ENCODE measurements around the gene ADGRG6.
"Not testable (repeated sequence)": the region's sequence is repeated elsewhere in the genome, so short reads cannot be mapped to it uniquely, and the experiment has no call there.

The ADGRG6 gene

GRCh38 chr6:142429195-142429594, 127.4 kb downstream of the ADGRG6 start:
- no peak overlapping the region for H3K27ac ChIP-seq

DNA sequence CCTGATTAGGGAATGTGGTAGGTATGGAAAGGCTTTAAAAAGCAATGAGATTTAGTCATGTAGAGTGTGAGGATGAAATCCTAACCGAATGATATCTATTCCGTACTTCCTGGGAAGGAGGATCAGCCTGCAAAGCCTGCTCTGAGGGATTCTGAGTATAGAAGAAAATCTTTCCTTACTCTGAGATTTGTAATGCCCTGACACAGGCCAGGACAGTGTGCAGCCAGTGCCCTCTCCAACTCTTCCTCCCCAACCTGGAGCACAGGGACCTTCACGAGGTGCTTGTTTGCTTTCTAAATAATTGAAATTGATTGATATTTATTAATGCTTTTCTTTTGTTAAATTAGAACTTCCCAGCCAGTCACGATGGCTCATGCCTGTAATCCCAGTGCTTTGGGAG, 131.6 kb downstream of the ADGRG6 start:
- DNase-seq (ENCODE audit: low read depth, low spot score), result no peak
- no peak overlapping the region for H3K27ac ChIP-seq

More at GRCh38 chr6:142429195-142429594, 127.4 kb downstream of the ADGRG6 start:
- no peak for DNase-seq (ENCODE audit: low read depth, low spot score)

DNA sequence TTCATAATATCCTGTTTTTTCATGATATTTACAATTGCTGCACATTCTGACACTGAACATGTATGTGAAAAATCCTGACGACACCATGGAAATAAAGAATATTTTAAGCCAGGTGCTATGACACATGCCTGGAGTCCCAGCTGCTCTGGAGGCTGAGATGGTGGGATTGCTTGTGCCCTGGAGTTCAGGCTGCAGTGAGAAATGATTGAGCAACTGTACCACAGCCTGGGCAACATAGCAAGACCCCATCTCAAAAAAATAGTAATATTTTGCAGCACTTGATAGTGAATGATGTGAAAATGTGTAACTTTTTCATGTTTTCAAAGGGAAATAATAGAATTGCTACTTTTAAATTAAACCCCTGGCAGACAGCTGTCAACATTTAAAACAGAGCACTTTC, 137.1 kb downstream of the ADGRG6 start:
- H3K27ac ChIP-seq, result no peak overlapping the region
- DNase-seq (ENCODE audit: low read depth, low spot score), result no peak

- H3K27ac ChIP-seq, result no peak overlapping the region
- no peak for DNase-seq (ENCODE audit: low read depth, low spot score)
Observed at GRCh38 chr6:142440600-142441293, 138.9 kb downstream of the ADGRG6 start.

DNA sequence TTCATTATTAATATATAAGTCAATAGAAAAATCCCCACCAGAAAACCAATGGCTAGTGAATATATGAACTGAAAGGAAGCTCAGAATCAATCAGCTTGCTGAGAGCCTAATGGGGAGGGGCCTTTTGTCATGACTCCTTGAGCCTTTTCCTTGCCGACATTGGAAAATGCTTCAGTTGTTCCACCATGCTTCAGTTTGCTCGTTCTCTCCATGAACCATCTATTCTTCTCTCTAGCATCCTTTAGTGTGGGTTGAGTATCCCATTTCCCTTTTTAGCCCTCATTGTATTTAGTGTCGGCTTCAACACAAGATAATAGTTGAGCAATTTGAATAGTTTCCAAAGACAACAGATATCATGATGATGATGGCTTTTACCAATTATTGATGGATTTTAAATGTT, 139.9 kb downstream of the ADGRG6 start:
- no peak overlapping the region for H3K27ac ChIP-seq
- no peak for DNase-seq (ENCODE audit: low read depth, low spot score)

DNA sequence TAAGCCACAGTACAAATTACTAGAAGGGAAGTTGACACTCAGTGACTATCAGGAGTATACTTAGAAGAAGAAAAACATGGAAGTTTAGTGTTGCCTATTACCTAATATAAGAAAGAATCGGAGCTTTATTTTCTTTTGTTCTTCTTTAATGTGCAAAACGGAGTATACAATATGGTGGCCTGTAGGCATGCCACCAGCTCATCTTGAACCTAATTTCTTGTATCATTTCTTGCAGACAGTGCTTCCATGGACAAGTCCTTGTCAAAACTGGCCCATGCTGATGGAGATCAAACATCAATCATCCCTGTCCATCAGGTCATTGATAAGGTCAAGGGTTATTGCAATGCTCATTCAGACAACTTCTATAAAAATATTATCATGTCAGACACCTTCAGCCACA, 141.3 kb downstream of the ADGRG6 start:
- DNase-seq (ENCODE audit: low read depth, low spot score), result no peak
- no peak overlapping the region for H3K27ac ChIP-seq

- H3K27ac ChIP-seq, result no peak overlapping the region
- no peak for DNase-seq (ENCODE audit: low read depth, low spot score)
Observed at GRCh38 chr6:142443532-142443931, 141.7 kb downstream of the ADGRG6 start.

DNA sequence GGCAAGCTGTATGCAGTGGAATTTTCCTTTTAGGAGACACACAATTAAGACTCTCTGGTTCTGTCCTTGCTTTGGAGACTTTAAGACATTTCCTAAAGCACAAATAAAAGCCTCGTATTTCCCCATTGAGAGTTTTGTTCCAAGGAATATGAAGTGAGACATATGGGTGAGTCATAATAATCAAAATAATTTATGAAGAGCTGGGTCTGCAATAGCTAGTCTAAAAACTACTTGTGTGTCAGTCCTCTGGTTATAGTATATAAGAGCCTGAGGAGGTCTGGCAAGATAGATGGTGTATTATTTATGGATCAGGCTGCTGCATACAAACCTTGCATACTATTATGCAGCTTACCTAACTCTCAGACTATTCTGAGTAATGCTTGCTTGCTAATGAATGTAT, 142.6 kb downstream of the ADGRG6 start:
- no peak overlapping the region for H3K27ac ChIP-seq
- no peak for DNase-seq (ENCODE audit: low read depth, low spot score)

- no peak for DNase-seq (ENCODE audit: low read depth, low spot score)
- no peak overlapping the region for H3K27ac ChIP-seq
Observed at GRCh38 chr6:142444881-142445301, 143.1 kb downstream of the ADGRG6 start.

DNA sequence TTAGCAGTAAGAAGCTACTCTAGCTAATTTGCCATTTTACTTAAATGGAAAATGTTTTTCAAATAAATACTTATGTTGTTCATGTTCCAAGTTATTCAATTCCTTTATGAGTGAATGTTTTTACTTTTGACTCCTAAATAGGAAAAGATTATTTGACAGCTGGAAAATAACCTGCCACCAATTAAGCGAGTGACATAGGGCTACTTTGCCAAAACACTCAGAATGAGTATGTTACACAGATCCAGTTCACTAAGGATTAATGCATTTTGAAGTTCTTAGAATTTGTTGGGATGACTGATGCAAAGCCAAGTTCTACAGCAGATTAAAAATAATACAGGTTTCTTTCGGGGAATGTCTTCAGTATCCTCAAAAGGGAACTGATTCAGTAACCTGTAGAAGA, 144.4 kb downstream of the ADGRG6 start:
- DNase-seq (ENCODE audit: low read depth, low spot score), result no peak

DNA sequence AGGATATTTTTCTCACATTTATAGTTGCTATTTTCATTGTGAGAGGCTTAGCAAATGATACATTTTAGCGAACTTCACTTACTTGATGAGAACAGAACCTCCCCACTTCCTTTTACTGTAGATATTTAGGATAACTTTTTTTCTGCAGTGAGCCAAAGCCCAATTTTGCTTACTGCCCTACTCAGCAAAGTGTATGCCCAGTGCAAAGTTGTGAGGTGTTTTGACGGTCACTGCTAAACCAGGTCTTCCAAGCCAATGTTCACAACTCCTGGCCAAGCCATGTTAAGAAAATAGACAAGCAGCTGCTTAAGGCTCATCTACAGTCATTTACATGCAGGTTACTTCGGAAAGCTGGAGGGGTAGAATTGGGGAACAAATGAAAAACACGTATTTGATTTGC, 144.8 kb downstream of the ADGRG6 start:
- no peak overlapping the region for H3K27ac ChIP-seq
- DNase-seq (ENCODE audit: low read depth, low spot score), result no peak

More for the DNA sequence above, 144.4 kb downstream of the ADGRG6 start:
- no peak overlapping the region for H3K27ac ChIP-seq

- no peak for DNase-seq (ENCODE audit: low read depth, low spot score)
Observed at GRCh38 chr6:142448091-142448729, 146.4 kb downstream of the ADGRG6 start.

DNA sequence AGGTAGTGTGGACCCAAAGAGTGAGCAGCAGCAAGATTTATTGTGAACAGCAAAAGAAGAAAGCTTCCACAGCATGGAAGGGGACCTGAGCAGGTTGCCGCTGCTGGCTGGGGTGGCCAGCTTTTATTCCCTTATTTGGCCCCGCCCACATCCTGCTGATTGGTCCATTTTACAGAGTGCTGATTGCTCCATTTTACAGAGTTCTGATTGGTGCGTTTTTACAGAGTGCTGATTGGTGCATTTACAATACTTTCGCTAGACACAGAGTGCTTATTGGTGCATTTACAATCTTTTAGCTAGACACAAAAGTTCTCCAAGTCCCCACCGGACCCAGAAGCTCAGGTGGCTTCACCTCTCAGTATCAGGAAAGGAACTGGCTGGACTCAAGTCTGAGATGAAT, 149.0 kb downstream of the ADGRG6 start:
- not testable (repeated sequence) for DNase-seq (ENCODE audit: low read depth, low spot score); H3K27ac ChIP-seq

More at GRCh38 chr6:142448091-142448729, 146.4 kb downstream of the ADGRG6 start:
- no peak overlapping the region for H3K27ac ChIP-seq

DNA sequence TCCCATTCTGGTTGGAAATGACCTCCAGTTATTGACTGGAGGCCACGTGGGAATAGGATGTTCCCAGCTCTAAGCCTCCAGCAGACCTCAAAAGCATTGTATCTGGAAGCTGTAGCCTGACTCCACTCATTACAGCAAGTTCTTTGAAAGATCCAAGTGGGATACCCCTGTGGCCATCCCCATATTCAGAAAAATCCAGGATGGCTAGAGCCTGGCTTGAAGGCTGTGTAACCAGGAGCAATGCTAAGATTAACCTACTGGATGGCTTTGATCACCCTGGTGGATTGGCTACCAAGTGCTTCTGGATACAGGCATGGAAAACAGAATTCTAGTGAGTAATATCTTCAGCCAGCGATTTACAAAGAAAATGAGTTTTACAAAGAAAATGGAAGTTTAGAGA, 151.2 kb downstream of the ADGRG6 start:
- no peak for DNase-seq (ENCODE audit: low read depth, low spot score)
- H3K27ac ChIP-seq, result no peak overlapping the region

GRCh38 chr6:142454196-142454595, 152.4 kb downstream of the ADGRG6 start:
- not testable (repeated sequence) for H3K27ac ChIP-seq; DNase-seq (ENCODE audit: low read depth, low spot score)

DNA sequence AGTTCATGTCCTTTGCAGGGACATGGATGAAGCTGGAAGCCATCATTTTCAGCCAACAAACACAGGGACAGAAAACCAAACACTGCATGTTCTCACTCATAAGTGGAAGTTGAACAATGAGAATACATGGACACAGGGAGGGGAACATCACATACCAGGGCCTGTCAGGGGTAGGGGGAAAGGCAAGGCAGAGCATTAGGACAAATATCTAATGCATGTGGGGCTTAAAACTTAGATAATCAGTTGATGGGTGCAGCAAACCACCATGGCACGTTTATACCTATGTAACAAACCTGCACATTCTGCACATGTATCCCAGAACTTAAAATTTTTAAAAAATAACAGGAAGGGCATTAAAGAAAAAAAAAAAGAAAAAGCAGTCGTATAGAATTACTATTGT, 153.0 kb downstream of the ADGRG6 start:
- not testable (repeated sequence) for H3K27ac ChIP-seq; DNase-seq (ENCODE audit: low read depth, low spot score)

DNA sequence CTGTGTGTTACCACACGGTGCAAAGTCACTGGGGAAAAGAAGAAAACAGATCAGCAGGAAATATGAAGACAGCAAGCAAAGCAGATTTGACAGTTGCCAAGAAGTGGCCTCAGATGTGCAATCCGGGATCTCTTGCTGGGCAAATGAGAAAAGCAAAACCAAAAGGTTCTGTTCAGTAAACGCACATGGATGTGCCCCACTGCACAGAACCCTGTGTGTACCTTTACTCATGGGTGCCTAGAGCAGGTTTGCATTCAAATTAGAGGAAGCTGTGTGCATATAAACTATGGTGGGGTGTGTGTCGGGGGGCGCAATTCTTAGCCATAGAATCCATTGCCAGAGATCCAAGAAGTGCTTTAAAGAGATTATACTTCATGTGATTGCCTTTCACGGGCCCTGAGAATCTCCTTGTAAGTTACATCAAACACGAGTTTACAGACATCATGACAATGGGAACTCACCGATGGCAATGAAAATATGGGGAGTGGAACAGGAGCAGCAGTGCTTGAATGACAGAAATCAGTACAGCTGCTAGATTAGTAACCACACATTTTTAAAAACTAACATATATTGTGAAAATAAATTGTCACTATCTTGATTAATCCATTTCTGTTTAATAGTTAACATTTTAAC, 154.3 kb downstream of the ADGRG6 start:
- no peak for DNase-seq (ENCODE audit: low read depth, low spot score)
- H3K27ac ChIP-seq, result no peak overlapping the region

- DNase-seq (ENCODE audit: low read depth, low spot score), result no peak
- no peak overlapping the region for H3K27ac ChIP-seq
Observed at GRCh38 chr6:142457638-142458406, 156.0 kb downstream of the ADGRG6 start.

GRCh38 chr6:142458836-142459235, 157.0 kb downstream of the ADGRG6 start:
- no peak for DNase-seq (ENCODE audit: low read depth, low spot score)
- no peak overlapping the region for H3K27ac ChIP-seq

DNA sequence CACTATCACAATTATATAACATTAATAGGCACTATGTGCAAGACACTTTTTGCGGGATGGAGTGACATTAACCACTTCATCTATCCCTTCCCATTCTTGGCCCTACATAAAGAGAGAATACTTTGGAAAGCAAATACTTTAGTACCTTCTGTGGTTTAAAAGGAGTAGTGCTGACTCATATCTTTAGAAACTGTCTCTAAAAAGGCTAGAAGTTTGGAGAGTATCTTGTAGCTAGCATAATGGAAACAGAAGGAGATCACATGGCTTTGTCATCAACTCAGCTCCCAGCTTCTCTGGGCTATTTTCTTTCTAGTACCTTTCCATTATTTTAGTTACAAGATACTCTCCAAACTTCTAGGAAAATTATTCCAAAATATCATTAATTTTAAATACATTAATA, 157.5 kb downstream of the ADGRG6 start:
- no peak overlapping the region for H3K27ac ChIP-seq
- no peak for DNase-seq (ENCODE audit: low read depth, low spot score)

- H3K27ac ChIP-seq, result no peak overlapping the region
- DNase-seq (ENCODE audit: low read depth, low spot score), result no peak
Observed at GRCh38 chr6:142462260-142462659, 160.5 kb downstream of the ADGRG6 start.

Measured in epithelial cell of prostate (primary cell).